HepG2 (cell line): Measurements from ENCODE around the gene NUBPL. TPM values are rescaled to one million over a fixed set of nuclear protein-coding genes. Genes with fewer than 3 reads are reported as not detected.

ENCODE experiments used
- ATAC-seq: fragments of 200-7000 bp; cut with Tn5 transposase; 3 replicates; pipeline ENCODE4 v1.9.1; 2020; ENCODE audit warnings: mild to moderate bottlenecking, moderate library complexity
- BruUV-seq: library from RNA; stranded (reverse); fragments of 400-500 nt; replicated peaks from 2 replicates; lab custom pipeline; 2021; lab: Mats Ljungman, UMichigan
- CTCF ChIA-PET: fragments of 300-600 bp; formaldehyde crosslinking; extraction: SDS; loops from one replicate; lab custom pipeline; 2021; ENCODE audit warnings: low total read pairs, inconsistent platforms, low intra/inter-chr PET ratio; lab: Yijun Ruan, JAX
- POLR2A ChIA-PET: fragments of 350-600 bp; sonication (Branson Sonifier 250); formaldehyde crosslinking; loops from one replicate; lab custom pipeline; 2020; ENCODE audit warnings: antibody characterized with exemption, inconsistent platforms; lab: Yijun Ruan, JAX
- DNase-seq: peaks from one replicate; pipeline ENCODE4 v3.0.0-alpha.2; 2015; ENCODE audit warnings: low spot score
- FAIRE-seq: peaks from 3 replicates; lab custom pipeline; 2011; peaks lifted over from hg19 to GRCh38; lab: Jason Lieb, UNC
- H2AFZ ChIP-seq: one replicate; pipeline ENCODE4 v1.6.1; 2011; ENCODE audit warnings: low read length, inconsistent platforms
- H3K27ac ChIP-seq: fragments of 300-600 bp; 3 replicates; pipeline ENCODE4 v1.8.0; 2011; ENCODE audit warnings: mixed run types, mild to moderate bottlenecking, mixed read lengths, low read length, inconsistent platforms; ENCODE audit not compliant: insufficient read depth; ENCODE audit errors: extremely low read length
- H3K27me3 ChIP-seq, 2 experiments: fragments of 200-600 bp in 1 of 2; 2 replicates in 1 of 2; 3 replicates in 1 of 2; pipeline versions ENCODE4 v1.6.0 to v1.8.0; 2011; ENCODE audit warnings: low read length in 2 of 2, mild to moderate bottlenecking in 2 of 2, moderate library complexity in 2 of 2, inconsistent platforms in 1 of 2; ENCODE audit not compliant: insufficient read depth in 2 of 2, control insufficient read depth in 1 of 2
- H3K36me3 ChIP-seq, 2 experiments: fragments of 200-600 bp in 1 of 2; replicated peaks in 1 of 2; 2 replicates in 1 of 2; 3 replicates in 1 of 2; pipeline versions ENCODE4 v1.5.1 to v1.8.0; 2011; ENCODE audit warnings: low read length in 2 of 2, inconsistent platforms in 1 of 2; ENCODE audit not compliant: insufficient read depth in 2 of 2, control insufficient read depth in 1 of 2
- H3K4me1 ChIP-seq: 2 replicates; pipeline ENCODE4 v1.5.1; 2012; ENCODE audit warnings: low read length, inconsistent platforms; ENCODE audit not compliant: insufficient read depth
- H3K4me2 ChIP-seq: 2 replicates; pipeline ENCODE4 v1.6.0; 2011; ENCODE audit warnings: low read depth, low read length, inconsistent platforms
- H3K4me3 ChIP-seq, 3 experiments: fragments of 200-600 bp in 1 of 3; sonication (generic), shearing (Covaris generic) in 1 of 3; replicated peaks in 1 of 3; 2 replicates each; pipeline ENCODE4 v1.5.1; 2011 to 2016; ENCODE audit warnings: low read length in 3 of 3, inconsistent platforms in 2 of 3, low read depth in 2 of 3, mild to moderate bottlenecking in 2 of 3, control low read depth in 1 of 3, mixed read lengths in 1 of 3; ENCODE audit not compliant: insufficient read depth in 1 of 3
- H3K79me2 ChIP-seq: one replicate; pipeline ENCODE4 v1.6.1; 2011; ENCODE audit warnings: low read length, inconsistent platforms; ENCODE audit not compliant: insufficient read depth
- H3K9ac ChIP-seq: 2 replicates; pipeline ENCODE4 v1.6.0; 2011; ENCODE audit warnings: mild to moderate bottlenecking, low read depth, low read length, inconsistent platforms; ENCODE audit not compliant: insufficient read depth
- H3K9me3 ChIP-seq: 2 replicates; pipeline ENCODE4 v1.5.1; 2012; ENCODE audit warnings: mild to moderate bottlenecking, low read length
- H4K20me1 ChIP-seq: 2 replicates; pipeline ENCODE4 v1.6.0; 2011; ENCODE audit warnings: inconsistent platforms, mild to moderate bottlenecking, low read length, moderate library complexity; ENCODE audit not compliant: insufficient read depth
- CEBPG ChIP-seq: IDR thresholded peaks from 2 replicates; pipeline ENCODE4 v1.6.1; 2016
- CREB1 ChIP-seq, 2 experiments: fragments of 450-650 bp in 1 of 2; IDR thresholded peaks; 2 replicates each; pipeline ENCODE4 v1.6.1; 2016 to 2017; ENCODE audit warnings: control low read depth in 1 of 2, mild to moderate bottlenecking in 1 of 2, missing compliant biosample characterization in 1 of 2, missing genetic modification characterization in 1 of 2
- DNMT1 ChIP-seq: sonication (generic); formaldehyde crosslinking; IDR thresholded peaks from 2 replicates; pipeline ENCODE4 v1.5.1; 2020; ENCODE audit warnings: mild to moderate bottlenecking, missing genetic modification reagents
- GPN1 ChIP-seq: sonication (generic); formaldehyde crosslinking; IDR thresholded peaks from 2 replicates; pipeline ENCODE4 v1.5.1; 2020; ENCODE audit warnings: missing genetic modification reagents, borderline replicate concordance
- MAFF ChIP-seq: IDR thresholded peaks from 2 replicates; pipeline ENCODE4 v1.6.1; 2011; ENCODE audit warnings: low read depth, low read length, improper control_type of control experiment
- PHF21A ChIP-seq: sonication (generic); formaldehyde crosslinking; IDR thresholded peaks from 2 replicates; pipeline ENCODE4 v1.5.0; 2020; ENCODE audit warnings: mild to moderate bottlenecking, missing genetic modification reagents
- ZNF276 ChIP-seq: sonication (generic); formaldehyde crosslinking; IDR thresholded peaks from 2 replicates; pipeline ENCODE4 v1.4.0; 2020; ENCODE audit warnings: mild to moderate bottlenecking, low read depth, missing genetic modification reagents
- ZNF331 ChIP-seq: sonication (generic); formaldehyde crosslinking; IDR thresholded peaks from 2 replicates; pipeline ENCODE4 v1.4.0; 2020; ENCODE audit warnings: missing genetic modification reagents
- ZNF556 ChIP-seq: sonication (generic); formaldehyde crosslinking; IDR thresholded peaks from 2 replicates; pipeline ENCODE4 v1.4.0; 2020; ENCODE audit warnings: mild to moderate bottlenecking, missing genetic modification reagents, borderline replicate concordance
- ZNF644 ChIP-seq: IDR thresholded peaks from 2 replicates; pipeline ENCODE4 v1.6.1; 2016; ENCODE audit warnings: low read depth
- WGBS: methylation state at CpG from one replicate; pipeline ENCODE4 v1.1.6; 2017; ENCODE audit warnings: low lambda C conversion rate; 5-methylcytosine and 5-hydroxymethylcytosine counted together
- in situ Hi-C: cut with HindIII; loops from 2 replicates; pipeline ENCODE4 v1.10.0; 2017; ENCODE audit warnings: low pct_unique_long_range_greater_than_20kb; ENCODE audit not compliant: extremely low pct_ligation_motif_present
- intact Hi-C: fragments of 100-400 bp; cut with micrococcal nuclease; formaldehyde crosslinking; loops from one replicate; pipeline ENCODE4 v1.10.0; 2022; ENCODE audit not compliant: unreplicated experiment
- polyA plus RNA-seq, 8 experiments: library from polyadenylated mRNA; depleted of rRNA in 3 of 8; stranded (reverse) in 7 of 8; unstranded in 1 of 8; fragments of >200 nt; fragmentation: Illumina TruSeq in 4 of 8; extraction: Trizol in 4 of 8; gene quantifications; 2 replicates each; pipeline versions ENCODE4 v1.2.1 to v1.2.3, GENCODE V29; 2011 to 2016; ENCODE audit warnings: low read depth in 4 of 8, missing spikeins in 1 of 8, mixed read lengths in 1 of 8; ENCODE audit not compliant: insufficient read depth in 1 of 8
- total RNA-seq, 5 experiments: library from RNA; depleted of rRNA; stranded (reverse); fragments of >200 nt; fragmentation: Illumina TruSeq; extraction: Trizol; gene quantifications; 2 replicates each; pipeline ENCODE4 v1.2.3, GENCODE V29; 2016; ENCODE audit warnings: low read depth in 1 of 5
- TF ChIP-seq, protein P1 (sequence below): sonication (generic); formaldehyde crosslinking; conservative IDR thresholded peaks from 2 replicates; pipeline ENCODE4 v1.4.0; 2020; ENCODE audit warnings: mild to moderate bottlenecking, missing genetic modification reagents, moderate library complexity

NUBPL gene
- total and polyA plus RNA-seq, 2 of the 13 experiments (the other 11 are each of a cell fraction or from before 2014, with no cell fraction given): 21.3 to 44.1 TPM

DNA sequence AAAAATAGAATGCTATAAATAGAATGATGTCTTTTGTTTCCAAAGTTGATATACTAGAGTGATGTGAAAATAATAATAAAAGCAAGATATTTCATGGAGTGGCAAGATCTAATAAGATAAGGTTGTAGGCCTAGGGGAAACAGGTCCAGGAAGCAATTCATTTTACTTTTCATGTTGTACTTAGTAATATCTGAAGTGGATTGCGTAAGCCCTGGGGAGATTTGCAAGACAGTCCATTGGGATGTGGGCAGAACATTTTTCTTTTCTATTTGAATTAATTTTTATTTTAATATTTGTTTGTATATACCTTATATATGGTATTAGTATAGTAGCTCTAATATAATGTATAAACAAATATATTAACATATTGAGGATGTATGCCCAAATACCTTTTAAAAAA is 7.5 kb downstream of the NUBPL start (continued):
- TF ChIP-seq, protein P1, sequence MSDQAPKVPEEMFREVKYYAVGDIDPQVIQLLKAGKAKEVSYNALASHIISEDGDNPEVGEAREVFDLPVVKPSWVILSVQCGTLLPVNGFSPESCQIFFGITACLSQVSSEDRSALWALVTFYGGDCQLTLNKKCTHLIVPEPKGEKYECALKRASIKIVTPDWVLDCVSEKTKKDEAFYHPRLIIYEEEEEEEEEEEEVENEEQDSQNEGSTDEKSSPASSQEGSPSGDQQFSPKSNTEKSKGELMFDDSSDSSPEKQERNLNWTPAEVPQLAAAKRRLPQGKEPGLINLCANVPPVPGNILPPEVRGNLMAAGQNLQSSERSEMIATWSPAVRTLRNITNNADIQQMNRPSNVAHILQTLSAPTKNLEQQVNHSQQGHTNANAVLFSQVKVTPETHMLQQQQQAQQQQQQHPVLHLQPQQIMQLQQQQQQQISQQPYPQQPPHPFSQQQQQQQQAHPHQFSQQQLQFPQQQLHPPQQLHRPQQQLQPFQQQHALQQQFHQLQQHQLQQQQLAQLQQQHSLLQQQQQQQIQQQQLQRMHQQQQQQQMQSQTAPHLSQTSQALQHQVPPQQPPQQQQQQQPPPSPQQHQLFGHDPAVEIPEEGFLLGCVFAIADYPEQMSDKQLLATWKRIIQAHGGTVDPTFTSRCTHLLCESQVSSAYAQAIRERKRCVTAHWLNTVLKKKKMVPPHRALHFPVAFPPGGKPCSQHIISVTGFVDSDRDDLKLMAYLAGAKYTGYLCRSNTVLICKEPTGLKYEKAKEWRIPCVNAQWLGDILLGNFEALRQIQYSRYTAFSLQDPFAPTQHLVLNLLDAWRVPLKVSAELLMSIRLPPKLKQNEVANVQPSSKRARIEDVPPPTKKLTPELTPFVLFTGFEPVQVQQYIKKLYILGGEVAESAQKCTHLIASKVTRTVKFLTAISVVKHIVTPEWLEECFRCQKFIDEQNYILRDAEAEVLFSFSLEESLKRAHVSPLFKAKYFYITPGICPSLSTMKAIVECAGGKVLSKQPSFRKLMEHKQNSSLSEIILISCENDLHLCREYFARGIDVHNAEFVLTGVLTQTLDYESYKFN: no peak
- TF ChIP-seq MAFF (no peak), ZNF644 (no peak), ZNF276 (CRISPR knock-in tag) (no peak), ZNF331 (CRISPR knock-in tag) (no peak), CEBPG (CRISPR knock-in tag) (peak; percentile 76), PHF21A (no peak), GPN1 (CRISPR knock-in tag) (no peak), DNMT1 (CRISPR knock-in tag) (no peak)

DNA sequence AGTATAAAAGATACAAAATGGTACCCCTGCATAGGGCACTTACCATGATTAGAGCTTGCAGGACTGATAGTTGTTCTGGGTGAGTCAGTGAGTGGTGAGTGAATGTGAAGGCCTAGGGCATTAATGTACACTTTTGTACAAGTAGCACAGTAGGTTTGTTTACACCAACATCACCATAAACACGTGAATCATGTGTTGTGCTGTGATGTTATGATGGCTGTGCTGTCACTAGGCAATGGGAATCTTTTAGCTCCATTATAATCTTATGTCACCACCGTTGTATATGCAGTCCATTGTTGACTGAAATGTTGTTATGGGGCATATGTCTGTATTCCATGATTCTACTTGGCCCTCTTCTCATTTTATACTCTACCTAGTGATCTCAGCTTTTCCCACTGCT is 11.8 kb downstream of the NUBPL start:
- ChIA-PET CTCF (no interaction called here), POLR2A (no interaction called here)
- no peak for ATAC-seq
- BruUV-seq: no TSS peak
- Histone ChIP-seq H4K20me1 (no peaks in the 10 kb centered on the region), H3K79me2 (peaks cover 2% of the 10 kb centered on the region), H3K27ac (no peak overlapping the region), H2AFZ (no peak overlapping the region), H3K36me3 (peaks cover 17 to 19% of the 10 kb centered on the region in 2 experiments; a peak in 4 of 5 replicates), H3K9ac (no peak overlapping the region), H3K4me1 (no peaks in the 10 kb centered on the region), H3K27me3 (no peaks in the 10 kb centered on the region), H3K4me2 (no peak overlapping the region), H3K9me3 (no peaks in the 10 kb centered on the region), H3K4me3 (no peak overlapping the region)
- WGBS: 88% methylated on average over 2 of the region's 2 CpGs
- TF ChIP-seq CREB1 (IDR thresholded peaks at IDR 0.05) (peak; percentile 20; the same call in 1 of the 2 replicates), CREB1 (CRISPR knock-in tag; IDR thresholded peaks at IDR 0.05) (no peak), ZNF556 (no peak)
- intact Hi-C loops (no loop called here), in situ Hi-C loops (no loop called here)
- no peak for DNase-seq
- FAIRE-seq: no peak
